Skeletal muscle tissue (tissue), 4 donors: ENCODE measurements around the gene SPATA18. TPM values are rescaled to one million over a fixed set of nuclear protein-coding genes. Genes with fewer than 3 reads are reported as not detected.
"Not testable (repeated sequence)": the region's sequence is repeated elsewhere in the genome, so short reads cannot be mapped to it uniquely, and the experiment has no call there.

ENCODE experiments used
- H3K27ac ChIP-seq: one replicate; pipeline ENCODE4 v1.7.0; 2013; ENCODE audit warnings: mild to moderate bottlenecking, low read depth, low read length, inconsistent platforms
- H3K27me3 ChIP-seq, 3 donors: one replicate each; pipeline ENCODE4 v1.7.0; 2013; ENCODE audit warnings: low read length in 3 of 3; ENCODE audit not compliant: control insufficient read depth in 3 of 3, insufficient read depth in 3 of 3
- H3K36me3 ChIP-seq, 3 donors: one replicate each; pipeline ENCODE4 v1.7.0; 2013; ENCODE audit warnings: low read length in 3 of 3; ENCODE audit not compliant: control insufficient read depth in 3 of 3, insufficient read depth in 3 of 3
- H3K4me1 ChIP-seq, 3 donors: one replicate each; pipeline ENCODE4 v1.7.0; 2013; ENCODE audit warnings: low read length in 3 of 3, mild to moderate bottlenecking in 3 of 3; ENCODE audit not compliant: control insufficient read depth in 3 of 3, insufficient read depth in 3 of 3
- H3K4me3 ChIP-seq, 3 donors: one replicate each; pipeline ENCODE4 v1.7.0; 2013; ENCODE audit warnings: low read length in 3 of 3
- H3K9ac ChIP-seq, 3 donors: one replicate each; pipeline ENCODE4 v1.7.0; 2013; ENCODE audit warnings: low read length in 3 of 3, mild to moderate bottlenecking in 3 of 3, moderate library complexity in 2 of 3, low read depth in 1 of 3
- H3K9me3 ChIP-seq, 3 donors: one replicate each; pipeline ENCODE4 v1.7.0; 2013; ENCODE audit warnings: low read length in 3 of 3; ENCODE audit not compliant: control insufficient read depth in 3 of 3
- total RNA-seq: library from RNA; depleted of rRNA; stranded (reverse); fragments of >200 nt; gene quantifications from one replicate; pipeline ENCODE4 v1.2.3, GENCODE V29; 2014
- donor health status: Osteomylitis.

The SPATA18 gene
- total RNA-seq, 1 donor from 2014 or later = 0.52 TPM

GRCh38 chr4:52126226-52126625, 75.1 kb downstream of the SPATA18 start:
- no peak overlapping the region for H3K4me3 ChIP-seq
- no peak overlapping the region for H3K9ac ChIP-seq
- H3K9me3 ChIP-seq = no peaks in the 10 kb centered on the region
- H3K27ac ChIP-seq = no peak overlapping the region
- H3K36me3 ChIP-seq = no peaks in the 10 kb centered on the region
- no peaks in the 10 kb centered on the region for H3K27me3 ChIP-seq
- H3K4me1 ChIP-seq = no peaks in the 10 kb centered on the region

GRCh38 chr4:52126966-52127365, 75.9 kb downstream of the SPATA18 start:
- Histone ChIP-seq H3K4me1 (no peaks in the 10 kb centered on the region), H3K27me3 (no peaks in the 10 kb centered on the region), H3K9ac (no peak overlapping the region), H3K27ac (no peak overlapping the region), H3K9me3 (no peaks in the 10 kb centered on the region), H3K36me3 (no peaks in the 10 kb centered on the region), H3K4me3 (no peak overlapping the region)

GRCh38 chr4:52135171-52135570, 84.1 kb downstream of the SPATA18 start:
- Histone ChIP-seq H3K4me1 (no peaks in the 10 kb centered on the region), H3K27ac (no peak overlapping the region), H3K27me3 (no peaks in the 10 kb centered on the region), H3K9ac (no peak overlapping the region), H3K4me3 (no peak overlapping the region), H3K9me3 (no peaks in the 10 kb centered on the region), H3K36me3 (no peaks in the 10 kb centered on the region)

GRCh38 chr4:52137152-52137551, 86.0 kb downstream of the SPATA18 start:
- not testable (repeated sequence) for H3K27me3 ChIP-seq, H3K9me3 ChIP-seq, H3K4me3 ChIP-seq, H3K4me1 ChIP-seq, H3K27ac ChIP-seq, H3K9ac ChIP-seq, H3K36me3 ChIP-seq

GRCh38 chr4:52142816-52143215, 91.7 kb downstream of the SPATA18 start:
- Histone ChIP-seq H3K36me3 (no peaks in the 10 kb centered on the region), H3K27ac (no peak overlapping the region), H3K4me3 (no peak overlapping the region), H3K9ac (no peak overlapping the region), H3K9me3 (no peaks in the 10 kb centered on the region), H3K27me3 (no peaks in the 10 kb centered on the region), H3K4me1 (no peaks in the 10 kb centered on the region)

GRCh38 chr4:52143815-52144214, 92.7 kb downstream of the SPATA18 start:
- no peaks in the 10 kb centered on the region for H3K36me3 ChIP-seq
- H3K4me1 ChIP-seq = no peaks in the 10 kb centered on the region
- no peak overlapping the region for H3K9ac ChIP-seq
- H3K27me3 ChIP-seq = no peaks in the 10 kb centered on the region
- no peaks in the 10 kb centered on the region for H3K9me3 ChIP-seq
- no peak overlapping the region for H3K4me3 ChIP-seq
- H3K27ac ChIP-seq = no peak overlapping the region

GRCh38 chr4:52144372-52144771, 93.3 kb downstream of the SPATA18 start:
- no peaks in the 10 kb centered on the region for H3K4me1 ChIP-seq
- H3K9ac ChIP-seq = no peak overlapping the region
- H3K9me3 ChIP-seq = no peaks in the 10 kb centered on the region
- no peaks in the 10 kb centered on the region for H3K27me3 ChIP-seq
- H3K4me3 ChIP-seq = no peak overlapping the region
- H3K27ac ChIP-seq = no peak overlapping the region
- H3K36me3 ChIP-seq = no peaks in the 10 kb centered on the region

Other genes with a start within 250 kb of the SPATA18 start
- gene DCUN1D4, start 208.2 kb upstream of the SPATA18 start, total RNA-seq = 28.2 TPM
- gene LRRC66, start 30.9 kb upstream of the SPATA18 start, total RNA-seq = 1.0 TPM
- 75.7 TPM for gene SGCB, start 13.0 kb upstream of the SPATA18 start, total RNA-seq